Astrocyte (in vitro differentiated cells and primary cell): ENCODE results near the gene ETV1. TPM values are rescaled to one million over a fixed set of nuclear protein-coding genes. Genes with fewer than 3 reads are reported as not detected.

Experiments
- DNase-seq: peaks from one replicate; pipeline ENCODE4 v3.0.0-alpha.2; 2010; ENCODE audit warnings: low read depth
- FAIRE-seq: peaks from 2 replicates; lab custom pipeline; 2011; peaks lifted over from hg19 to GRCh38; lab: Jason Lieb, UNC
- H2AFZ ChIP-seq: 2 replicates; pipeline ENCODE4 v1.6.0; 2012; ENCODE audit warnings: low read depth, low read length, inconsistent platforms
- H3K27ac ChIP-seq: 2 replicates; pipeline ENCODE4 v1.5.1; 2011; ENCODE audit warnings: low read depth, low read length, inconsistent platforms
- H3K27me3 ChIP-seq: 2 replicates; pipeline ENCODE4 v1.6.0; 2011; ENCODE audit warnings: low read length, inconsistent platforms; ENCODE audit not compliant: insufficient read depth
- H3K36me3 ChIP-seq: 2 replicates; pipeline ENCODE4 v1.5.1; 2011; ENCODE audit warnings: low read length, inconsistent platforms; ENCODE audit not compliant: insufficient read depth
- H3K4me1 ChIP-seq: 2 replicates; pipeline ENCODE4 v1.5.1; 2011; ENCODE audit warnings: low read length, inconsistent platforms; ENCODE audit not compliant: insufficient read depth
- H3K4me2 ChIP-seq: 2 replicates; pipeline ENCODE4 v1.6.0; 2012; ENCODE audit warnings: low read length, inconsistent platforms
- H3K4me3 ChIP-seq: 2 replicates; pipeline ENCODE4 v1.5.1; 2011; ENCODE audit warnings: low read depth, mild to moderate bottlenecking, low read length, inconsistent platforms; ENCODE audit not compliant: insufficient read depth
- H3K79me2 ChIP-seq: 2 replicates; pipeline ENCODE4 v1.6.0; 2012; ENCODE audit warnings: mild to moderate bottlenecking, low read length, inconsistent platforms; ENCODE audit not compliant: insufficient read depth
- H3K9ac ChIP-seq: 2 replicates; pipeline ENCODE4 v1.6.0; 2012; ENCODE audit warnings: mild to moderate bottlenecking, low read length, inconsistent platforms
- H3K9me3 ChIP-seq: 2 replicates; pipeline ENCODE4 v1.5.1; 2012; ENCODE audit warnings: low read depth, mild to moderate bottlenecking, low read length, inconsistent platforms; ENCODE audit not compliant: insufficient read depth
- H4K20me1 ChIP-seq: 2 replicates; pipeline ENCODE4 v1.6.0; 2012; ENCODE audit warnings: low read length, inconsistent platforms; ENCODE audit not compliant: insufficient read depth
- H3K27ac Mint-ChIP-seq: one replicate; pipeline ENCODE4 v1.8.0; 2021; ENCODE audit warnings: mild to moderate bottlenecking, mixed read lengths; ENCODE audit not compliant: unreplicated experiment
- H3K27me3 Mint-ChIP-seq: one replicate; pipeline ENCODE4 v1.8.0; 2021; ENCODE audit warnings: low read depth, mixed read lengths; ENCODE audit not compliant: unreplicated experiment
- H3K36me3 Mint-ChIP-seq: one replicate; pipeline ENCODE4 v1.8.0; 2021; ENCODE audit warnings: low read depth, mixed read lengths; ENCODE audit not compliant: unreplicated experiment
- H3K4me1 Mint-ChIP-seq: one replicate; pipeline ENCODE4 v1.8.0; 2021; ENCODE audit warnings: low read depth, mixed read lengths; ENCODE audit not compliant: unreplicated experiment
- H3K4me3 Mint-ChIP-seq: one replicate; pipeline ENCODE4 v1.8.0; 2021; ENCODE audit warnings: mild to moderate bottlenecking, moderate library complexity, mixed read lengths; ENCODE audit not compliant: unreplicated experiment
- H3K9me3 Mint-ChIP-seq: one replicate; pipeline ENCODE4 v1.8.0; 2021; ENCODE audit warnings: mild to moderate bottlenecking, mixed read lengths; ENCODE audit not compliant: unreplicated experiment
- EZH2 ChIP-seq: IDR thresholded peaks from 2 replicates; pipeline ENCODE4 v1.6.1; 2012; ENCODE audit warnings: mild to moderate bottlenecking, low read length, inconsistent platforms; ENCODE audit not compliant: insufficient read depth
- total RNA-seq: library from RNA; stranded (reverse); gene quantifications from 2 replicates; pipeline ENCODE4 v1.2.1, GENCODE V29; 2021
- TF ChIP-seq, protein P1 (sequence below): IDR thresholded peaks from 2 replicates; pipeline ENCODE4 v1.5.1; 2011; ENCODE audit warnings: low read depth, mild to moderate bottlenecking, inconsistent platforms, low read length, moderate library complexity; ENCODE audit not compliant: insufficient read depth

The ETV1 gene
- total RNA-seq, 1 donor from 2014 or later: 12.6 TPM

GRCh38 chr7:13874783-13875182 lies 114.7 kb downstream of the ETV1 start:
- H3K27ac Mint-ChIP-seq: no peak overlapping the region
- TF ChIP-seq, protein P1, sequence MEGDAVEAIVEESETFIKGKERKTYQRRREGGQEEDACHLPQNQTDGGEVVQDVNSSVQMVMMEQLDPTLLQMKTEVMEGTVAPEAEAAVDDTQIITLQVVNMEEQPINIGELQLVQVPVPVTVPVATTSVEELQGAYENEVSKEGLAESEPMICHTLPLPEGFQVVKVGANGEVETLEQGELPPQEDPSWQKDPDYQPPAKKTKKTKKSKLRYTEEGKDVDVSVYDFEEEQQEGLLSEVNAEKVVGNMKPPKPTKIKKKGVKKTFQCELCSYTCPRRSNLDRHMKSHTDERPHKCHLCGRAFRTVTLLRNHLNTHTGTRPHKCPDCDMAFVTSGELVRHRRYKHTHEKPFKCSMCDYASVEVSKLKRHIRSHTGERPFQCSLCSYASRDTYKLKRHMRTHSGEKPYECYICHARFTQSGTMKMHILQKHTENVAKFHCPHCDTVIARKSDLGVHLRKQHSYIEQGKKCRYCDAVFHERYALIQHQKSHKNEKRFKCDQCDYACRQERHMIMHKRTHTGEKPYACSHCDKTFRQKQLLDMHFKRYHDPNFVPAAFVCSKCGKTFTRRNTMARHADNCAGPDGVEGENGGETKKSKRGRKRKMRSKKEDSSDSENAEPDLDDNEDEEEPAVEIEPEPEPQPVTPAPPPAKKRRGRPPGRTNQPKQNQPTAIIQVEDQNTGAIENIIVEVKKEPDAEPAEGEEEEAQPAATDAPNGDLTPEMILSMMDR: no peak
- TF ChIP-seq EZH2: no peak

DNA sequence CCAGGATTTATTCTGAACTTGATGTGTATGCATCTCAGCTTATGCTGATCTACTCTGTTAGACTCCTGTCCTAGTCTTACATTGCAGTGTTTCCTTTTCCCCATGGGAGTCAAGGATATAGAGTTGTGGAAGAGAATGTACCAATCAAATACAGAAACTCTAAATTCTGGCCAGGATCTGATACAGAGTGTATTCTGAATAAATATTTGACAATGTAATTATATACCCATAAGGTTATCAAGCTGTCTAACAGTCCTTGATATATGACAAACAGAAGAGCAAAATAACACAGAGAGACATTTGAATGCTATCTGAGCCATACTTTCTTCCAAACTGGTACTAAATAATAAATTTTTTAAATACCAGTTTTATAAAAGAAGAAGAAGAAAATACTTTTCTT lies 116.8 kb downstream of the ETV1 start:
- no peaks in the 10 kb centered on the region for H3K27me3 Mint-ChIP-seq
- H3K4me1 Mint-ChIP-seq: no peaks in the 10 kb centered on the region
- H3K4me1 ChIP-seq: no peaks in the 10 kb centered on the region
- no peak overlapping the region for H3K9ac ChIP-seq
- no peaks in the 10 kb centered on the region for H3K9me3 ChIP-seq
- no peak overlapping the region for H3K4me3 Mint-ChIP-seq
- TF ChIP-seq, protein P1: no peak
- TF ChIP-seq EZH2: no peak
- no peak overlapping the region for H3K4me3 ChIP-seq
- H3K9me3 Mint-ChIP-seq: peaks cover 1% of the 10 kb centered on the region
- H3K27me3 ChIP-seq: no peaks in the 10 kb centered on the region
- H3K27ac Mint-ChIP-seq: no peak overlapping the region
- no peaks in the 10 kb centered on the region for H3K79me2 ChIP-seq
- H3K36me3 Mint-ChIP-seq: no peaks in the 10 kb centered on the region
- no peaks in the 10 kb centered on the region for H4K20me1 ChIP-seq
- H3K4me2 ChIP-seq: no peak overlapping the region
- H2AFZ ChIP-seq: no peak overlapping the region
- no peak for FAIRE-seq
- DNase-seq: no peak
- no peak overlapping the region for H3K27ac ChIP-seq
- H3K36me3 ChIP-seq: no peaks in the 10 kb centered on the region

More at GRCh38 chr7:13874783-13875182, 114.7 kb downstream of the ETV1 start:
- peak; percentile 26 for FAIRE-seq
- no peak overlapping the region for H3K27ac ChIP-seq
- no peak overlapping the region for H2AFZ ChIP-seq
- H3K4me2 ChIP-seq: peak overlapping the region; percentile 6
- H4K20me1 ChIP-seq: no peaks in the 10 kb centered on the region
- H3K9me3 Mint-ChIP-seq: peaks cover 1% of the 10 kb centered on the region
- no peak overlapping the region for H3K4me3 ChIP-seq
- peaks cover 3% of the 10 kb centered on the region for H3K4me1 Mint-ChIP-seq
- H3K79me2 ChIP-seq: no peaks in the 10 kb centered on the region
- peak; percentile 84 for DNase-seq
- no peaks in the 10 kb centered on the region for H3K36me3 ChIP-seq
- no peak overlapping the region for H3K9ac ChIP-seq
- H3K36me3 Mint-ChIP-seq: no peaks in the 10 kb centered on the region
- H3K9me3 ChIP-seq: no peaks in the 10 kb centered on the region
- H3K27me3 Mint-ChIP-seq: no peaks in the 10 kb centered on the region
- H3K4me1 ChIP-seq: peaks cover 2% of the 10 kb centered on the region
- H3K4me3 Mint-ChIP-seq: no peak overlapping the region
- no peaks in the 10 kb centered on the region for H3K27me3 ChIP-seq

- DNase-seq: no peak
- H3K79me2 ChIP-seq: no peaks in the 10 kb centered on the region
- H3K27ac ChIP-seq: no peak overlapping the region
- no peak for FAIRE-seq
- H3K4me3 ChIP-seq: no peak overlapping the region
- no peak overlapping the region for H3K9ac ChIP-seq
- TF ChIP-seq, protein P1: no peak
- no peak for TF ChIP-seq EZH2
- Mint-ChIP-seq H3K36me3 (no peaks in the 10 kb centered on the region), H3K4me1 (no peaks in the 10 kb centered on the region), H3K27ac (no peak overlapping the region), H3K27me3 (no peaks in the 10 kb centered on the region), H3K4me3 (no peak overlapping the region), H3K9me3 (no peaks in the 10 kb centered on the region)
- H2AFZ ChIP-seq: no peak overlapping the region
- H3K27me3 ChIP-seq: no peaks in the 10 kb centered on the region
- H3K9me3 ChIP-seq: no peaks in the 10 kb centered on the region
- H3K4me1 ChIP-seq: no peaks in the 10 kb centered on the region
- H3K4me2 ChIP-seq: no peak overlapping the region
- H3K36me3 ChIP-seq: no peaks in the 10 kb centered on the region
- no peaks in the 10 kb centered on the region for H4K20me1 ChIP-seq
These were observed 118.5 kb downstream of the ETV1 start for GRCh38 chr7:13871008-13871407.
